H9 (cell line): Measurements from ENCODE around the gene MMRN1. TPM values are rescaled to one million over a fixed set of nuclear protein-coding genes. Genes with fewer than 3 reads are reported as not detected.

Experiments used
- DNase-seq: peaks from one replicate; pipeline ENCODE4 v3.0.0-alpha.2; 2017
- H2AFZ ChIP-seq: one replicate; pipeline ENCODE4 v1.6.1; 2013; ENCODE audit warnings: mild to moderate bottlenecking, low read length, control low read depth, moderate library complexity
- H2AK5ac ChIP-seq: 2 replicates; pipeline ENCODE4 v1.6.1; 2013; ENCODE audit warnings: low read length, control low read depth, mixed read lengths; ENCODE audit not compliant: insufficient read length
- H2BK120ac ChIP-seq: one replicate; pipeline ENCODE4 v1.6.1; 2013; ENCODE audit warnings: low read depth, mild to moderate bottlenecking, low read length, control low read depth, inconsistent platforms; ENCODE audit not compliant: poor library complexity, severe bottlenecking
- H2BK12ac ChIP-seq: 2 replicates; pipeline ENCODE4 v1.6.1; 2013; ENCODE audit warnings: low read length, control low read depth, mixed read lengths, low read depth; ENCODE audit not compliant: insufficient read length
- H2BK15ac ChIP-seq: 2 replicates; pipeline ENCODE4 v1.6.1; 2013; ENCODE audit warnings: low read depth, low read length, control low read depth
- H2BK20ac ChIP-seq: one replicate; pipeline ENCODE4 v1.6.1; 2013; ENCODE audit warnings: low read depth, mild to moderate bottlenecking, low read length, control low read depth, inconsistent platforms; ENCODE audit not compliant: poor library complexity, severe bottlenecking
- H2BK5ac ChIP-seq: 2 replicates; pipeline ENCODE4 v1.6.1; 2013; ENCODE audit warnings: low read length, control low read depth, mixed read lengths; ENCODE audit not compliant: insufficient read length
- H3K14ac ChIP-seq: 2 replicates; pipeline ENCODE4 v1.6.1; 2013; ENCODE audit warnings: low read length, control low read depth; ENCODE audit not compliant: insufficient read depth
- H3K18ac ChIP-seq: 2 replicates; pipeline ENCODE4 v1.6.1; 2013; ENCODE audit warnings: low read depth, mild to moderate bottlenecking, mixed read lengths, low read length, control low read depth; ENCODE audit not compliant: insufficient read length
- H3K23ac ChIP-seq: 2 replicates; pipeline ENCODE4 v1.6.1; 2013; ENCODE audit warnings: low read length, control low read depth, mixed read lengths, low read depth; ENCODE audit not compliant: insufficient read length
- H3K23me2 ChIP-seq: 2 replicates; pipeline ENCODE4 v1.6.1; 2013; ENCODE audit warnings: low read depth, mild to moderate bottlenecking, mixed read lengths, low read length, control low read depth; ENCODE audit not compliant: insufficient read length, poor library complexity, severe bottlenecking
- H3K27ac ChIP-seq: 2 replicates; pipeline ENCODE4 v1.5.1; 2013; ENCODE audit warnings: low read length, control low read depth, mixed read lengths, low read depth; ENCODE audit not compliant: insufficient read length
- H3K27me3 ChIP-seq: 2 replicates; pipeline ENCODE4 v1.6.1; 2013; ENCODE audit warnings: low read length, control low read depth, inconsistent platforms; ENCODE audit not compliant: insufficient read depth
- H3K4ac ChIP-seq: 2 replicates; pipeline ENCODE4 v1.6.1; 2013; ENCODE audit warnings: low read depth, mild to moderate bottlenecking, control low read depth, inconsistent platforms, low read length, moderate library complexity
- H3K4me1 ChIP-seq: 2 replicates; pipeline ENCODE4 v1.6.1; 2013; ENCODE audit warnings: low read length, control low read depth, inconsistent platforms; ENCODE audit not compliant: insufficient read depth
- H3K4me2 ChIP-seq: 2 replicates; pipeline ENCODE4 v1.6.1; 2013; ENCODE audit warnings: low read length, control low read depth, mixed read lengths; ENCODE audit not compliant: insufficient read length, insufficient read depth
- H3K56ac ChIP-seq: 2 replicates; pipeline ENCODE4 v1.6.1; 2013; ENCODE audit warnings: low read depth, mild to moderate bottlenecking, mixed read lengths, low read length, control low read depth; ENCODE audit not compliant: insufficient read length
- H3K79me1 ChIP-seq: 2 replicates; pipeline ENCODE4 v1.6.1; 2013; ENCODE audit warnings: low read depth, mild to moderate bottlenecking, moderate library complexity, low read length, control low read depth, inconsistent platforms; ENCODE audit not compliant: insufficient read depth, poor library complexity, severe bottlenecking
- H3K79me2 ChIP-seq: 2 replicates; pipeline ENCODE4 v1.6.1; 2013; ENCODE audit warnings: low read length, control low read depth, inconsistent platforms; ENCODE audit not compliant: insufficient read depth
- H3K9ac ChIP-seq: 2 replicates; pipeline ENCODE4 v1.6.1; 2013; ENCODE audit warnings: low read length, control low read depth, mixed read lengths; ENCODE audit not compliant: insufficient read length; ENCODE audit errors: extremely low read depth
- H3K9me3 ChIP-seq: one replicate; pipeline ENCODE4 v1.6.1; 2013; ENCODE audit warnings: low read depth, low read length, inconsistent platforms; ENCODE audit not compliant: control insufficient read depth
- H3T11ph ChIP-seq: one replicate; pipeline ENCODE4 v1.6.1; 2013; ENCODE audit warnings: mild to moderate bottlenecking, low read length, control low read depth, inconsistent platforms
- H4K20me1 ChIP-seq: one replicate; pipeline ENCODE4 v1.6.1; 2013; ENCODE audit not compliant: control insufficient read depth, insufficient read length, insufficient read depth
- H4K5ac ChIP-seq: 2 replicates; pipeline ENCODE4 v1.6.1; 2013; ENCODE audit warnings: low read depth, mild to moderate bottlenecking, mixed read lengths, low read length, control low read depth; ENCODE audit not compliant: insufficient read length
- H4K8ac ChIP-seq: replicated peaks from 2 replicates; pipeline ENCODE4 v1.6.1; 2013; ENCODE audit warnings: low read length, control low read depth, mixed read lengths, low read depth; ENCODE audit not compliant: insufficient read length
- H4K91ac ChIP-seq: 2 replicates; pipeline ENCODE4 v1.6.1; 2013; ENCODE audit warnings: low read depth, mild to moderate bottlenecking, moderate library complexity, mixed read lengths, low read length, control low read depth; ENCODE audit not compliant: insufficient read length
- H3K27ac Mint-ChIP-seq, 3 experiments: 2 replicates in 2 of 3; 3 replicates in 1 of 3; pipeline ENCODE4 v1.8.0; 2020 to 2021; ENCODE audit warnings: mixed read lengths in 3 of 3, mild to moderate bottlenecking in 1 of 3, moderate library complexity in 1 of 3
- H3K27me3 Mint-ChIP-seq: 2 replicates; pipeline ENCODE4 v1.8.0; 2021; ENCODE audit warnings: low read depth, mild to moderate bottlenecking, moderate library complexity, mixed read lengths
- H3K36me3 Mint-ChIP-seq, 3 experiments: 2 replicates in 2 of 3; 3 replicates in 1 of 3; pipeline ENCODE4 v1.8.0; 2020 to 2021; ENCODE audit warnings: low read depth in 3 of 3, mixed read lengths in 3 of 3; ENCODE audit not compliant: insufficient read depth in 1 of 3
- H3K4me1 Mint-ChIP-seq, 2 experiments: 2 replicates each; pipeline ENCODE4 v1.8.0; 2020; ENCODE audit warnings: mixed read lengths in 2 of 2
- H3K4me3 Mint-ChIP-seq, 2 experiments: 2 replicates in 1 of 2; 3 replicates in 1 of 2; pipeline ENCODE4 v1.8.0; 2020 to 2021; ENCODE audit warnings: mild to moderate bottlenecking in 2 of 2, mixed read lengths in 2 of 2, moderate library complexity in 1 of 2
- H3K9me3 Mint-ChIP-seq, 2 experiments: 2 replicates in 1 of 2; 3 replicates in 1 of 2; pipeline ENCODE4 v1.8.0; 2020; ENCODE audit warnings: mild to moderate bottlenecking in 2 of 2, mixed read lengths in 2 of 2, moderate library complexity in 1 of 2
- WGBS: extraction: QIAGEN DNeasy Blood & Tissue Kit; methylation state at CpG from one replicate; pipeline ENCODE4 v1.1.7; 2013; ENCODE audit warnings: missing lambda C conversion rate, low lambda C conversion rate, mixed read lengths; ENCODE audit not compliant: insufficient read length; ENCODE audit errors: extremely low coverage; 5-methylcytosine and 5-hydroxymethylcytosine counted together
- total RNA-seq: library from RNA; stranded (reverse); gene quantifications from 2 replicates; pipeline ENCODE4 v1.2.1, GENCODE V29; 2021
- TF ChIP-seq, protein P1 (sequence below): fragments of 200-600 bp; sonication (generic); conservative IDR thresholded peaks from 3 replicates; pipeline ENCODE4 v1.8.0; 2021; ENCODE audit warnings: antibody characterized with exemption, mild to moderate bottlenecking

MMRN1 gene
- total RNA-seq, 1 experiment from 2014 or later = not detected

DNA sequence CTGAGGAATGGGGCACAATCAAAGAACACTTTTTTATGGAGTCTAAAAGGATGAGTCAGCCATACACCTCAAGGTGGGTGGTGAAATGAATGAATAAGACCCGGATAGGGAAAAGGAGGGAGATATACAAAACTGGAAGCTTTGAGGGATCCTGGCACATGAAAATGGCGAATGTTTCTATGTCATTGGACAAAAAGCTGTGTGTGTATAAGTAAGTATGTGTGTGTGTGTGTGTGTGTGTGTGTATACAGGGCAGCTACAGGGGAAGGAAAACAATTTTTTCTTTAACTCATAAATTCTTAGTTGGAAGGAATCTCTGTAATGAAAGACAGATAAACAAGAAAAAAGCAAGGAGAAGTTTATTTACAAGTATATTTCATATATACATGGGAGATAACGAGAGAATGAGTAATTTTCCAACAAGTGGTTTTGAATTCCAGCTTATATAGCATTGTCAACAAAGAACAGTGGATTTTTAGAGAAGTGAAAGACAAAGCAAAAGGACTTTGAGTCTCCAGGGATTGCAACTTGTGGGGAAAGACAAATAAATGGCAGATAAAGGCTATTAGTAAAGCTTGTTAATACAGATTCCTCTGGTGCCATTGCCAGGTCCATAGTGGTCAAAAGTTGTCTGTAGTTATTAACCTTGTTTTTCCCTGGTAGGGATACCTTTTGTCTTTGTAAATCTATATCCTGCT, 99.7 kb downstream of the MMRN1 start:
- Mint-ChIP-seq H3K9me3 (no peaks in the 10 kb centered on the region; a peak in 1 of 5 replicates), H3K4me1 (peaks cover 14 to 23% of the 10 kb centered on the region in 2 experiments), H3K27ac (no peak overlapping the region), H3K36me3 (no peaks in the 10 kb centered on the region), H3K4me3 (no peak overlapping the region), H3K27me3 (no peaks in the 10 kb centered on the region)
- no peak overlapping the region for H4K5ac ChIP-seq
- no peak overlapping the region for H3K9ac ChIP-seq
- no peak overlapping the region for H2BK5ac ChIP-seq
- no peak overlapping the region for H3K4ac ChIP-seq
- no CpG with 5 or more reads among the region's 3 CpGs for WGBS
- no peaks in the 10 kb centered on the region for H3K79me1 ChIP-seq
- no peak overlapping the region for H4K91ac ChIP-seq
- no peak overlapping the region for H3K27ac ChIP-seq
- no peaks in the 10 kb centered on the region for H3K4me1 ChIP-seq
- no peak overlapping the region for H2BK12ac ChIP-seq
- H4K20me1 ChIP-seq = no peaks in the 10 kb centered on the region
- H3K27me3 ChIP-seq = no peaks in the 10 kb centered on the region
- H2BK20ac ChIP-seq = no peak overlapping the region
- H2AFZ ChIP-seq = no peak overlapping the region
- no peak for DNase-seq
- H3T11ph ChIP-seq = no peak overlapping the region
- H3K18ac ChIP-seq = no peak overlapping the region
- no peak overlapping the region for H3K4me2 ChIP-seq
- no peaks in the 10 kb centered on the region for H3K23me2 ChIP-seq
- no peaks in the 10 kb centered on the region for H3K9me3 ChIP-seq
- no peaks in the 10 kb centered on the region for H3K79me2 ChIP-seq
- no peak overlapping the region for H2BK120ac ChIP-seq
- H4K8ac ChIP-seq = no peak overlapping the region
- H2AK5ac ChIP-seq = no peak overlapping the region
- no peak overlapping the region for H3K14ac ChIP-seq
- H3K56ac ChIP-seq = no peak overlapping the region
- H3K23ac ChIP-seq = no peak overlapping the region
- TF ChIP-seq, protein P1, sequence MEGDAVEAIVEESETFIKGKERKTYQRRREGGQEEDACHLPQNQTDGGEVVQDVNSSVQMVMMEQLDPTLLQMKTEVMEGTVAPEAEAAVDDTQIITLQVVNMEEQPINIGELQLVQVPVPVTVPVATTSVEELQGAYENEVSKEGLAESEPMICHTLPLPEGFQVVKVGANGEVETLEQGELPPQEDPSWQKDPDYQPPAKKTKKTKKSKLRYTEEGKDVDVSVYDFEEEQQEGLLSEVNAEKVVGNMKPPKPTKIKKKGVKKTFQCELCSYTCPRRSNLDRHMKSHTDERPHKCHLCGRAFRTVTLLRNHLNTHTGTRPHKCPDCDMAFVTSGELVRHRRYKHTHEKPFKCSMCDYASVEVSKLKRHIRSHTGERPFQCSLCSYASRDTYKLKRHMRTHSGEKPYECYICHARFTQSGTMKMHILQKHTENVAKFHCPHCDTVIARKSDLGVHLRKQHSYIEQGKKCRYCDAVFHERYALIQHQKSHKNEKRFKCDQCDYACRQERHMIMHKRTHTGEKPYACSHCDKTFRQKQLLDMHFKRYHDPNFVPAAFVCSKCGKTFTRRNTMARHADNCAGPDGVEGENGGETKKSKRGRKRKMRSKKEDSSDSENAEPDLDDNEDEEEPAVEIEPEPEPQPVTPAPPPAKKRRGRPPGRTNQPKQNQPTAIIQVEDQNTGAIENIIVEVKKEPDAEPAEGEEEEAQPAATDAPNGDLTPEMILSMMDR = no peak
- H2BK15ac ChIP-seq = no peak overlapping the region
